AG10803 (cell line): ENCODE results near the gene RND2.

Experiments
- DNase-seq: peaks from one replicate; pipeline ENCODE4 v3.0.0; 2010; ENCODE audit warnings: low read depth
- H3K4me3 ChIP-seq: 2 replicates; pipeline ENCODE4 v1.5.1; 2011; ENCODE audit warnings: mild to moderate bottlenecking, low read length, control low read depth
- TF ChIP-seq, protein P1 (sequence below): conservative IDR thresholded peaks from 2 replicates; pipeline ENCODE4 v1.5.1; 2011; ENCODE audit warnings: mild to moderate bottlenecking, low read length, control low read depth, inconsistent platforms

RND2 gene

DNA sequence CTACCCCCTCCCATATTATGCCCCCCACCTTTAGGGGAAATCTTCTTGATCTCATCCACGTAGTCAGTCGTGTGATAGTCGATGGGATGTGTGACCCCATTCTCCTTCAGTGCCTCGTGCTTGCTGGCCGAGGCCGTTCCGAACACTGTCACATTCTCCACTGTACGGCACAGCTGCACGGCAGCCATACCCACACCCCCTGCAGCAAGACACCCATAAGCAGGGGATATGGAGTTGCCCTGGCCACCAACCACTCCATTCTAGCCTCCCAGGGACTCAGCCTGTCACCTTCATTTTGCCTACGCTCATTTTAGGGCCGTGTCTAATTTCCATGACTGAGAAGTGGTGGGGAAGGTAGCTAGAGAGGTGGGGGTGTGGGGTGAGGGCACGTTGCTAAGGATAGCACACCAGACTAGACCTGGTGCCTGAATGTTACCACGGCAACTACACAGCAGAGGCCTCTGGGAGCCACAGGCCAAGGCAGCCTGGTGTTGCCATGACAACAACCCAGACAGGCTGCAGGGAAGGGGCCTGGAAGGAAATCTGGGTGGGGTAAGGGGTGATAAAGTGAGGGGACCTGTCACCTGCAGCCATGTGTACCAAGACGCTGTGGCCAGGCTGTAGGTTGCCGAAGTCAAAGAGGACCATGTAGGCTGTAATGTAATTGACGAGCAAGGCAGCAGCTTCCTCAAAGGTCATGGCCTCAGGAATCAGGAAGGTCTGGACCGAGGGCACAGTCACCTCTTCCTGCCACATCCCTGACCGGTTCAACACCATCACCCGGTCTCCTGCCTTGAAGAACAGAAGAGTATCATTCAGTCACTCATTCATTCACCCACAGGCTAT is 6.8 kb upstream of the RND2 start:
- no peak for DNase-seq
- H3K4me3 ChIP-seq, result no peak overlapping the region
- TF ChIP-seq, protein P1, sequence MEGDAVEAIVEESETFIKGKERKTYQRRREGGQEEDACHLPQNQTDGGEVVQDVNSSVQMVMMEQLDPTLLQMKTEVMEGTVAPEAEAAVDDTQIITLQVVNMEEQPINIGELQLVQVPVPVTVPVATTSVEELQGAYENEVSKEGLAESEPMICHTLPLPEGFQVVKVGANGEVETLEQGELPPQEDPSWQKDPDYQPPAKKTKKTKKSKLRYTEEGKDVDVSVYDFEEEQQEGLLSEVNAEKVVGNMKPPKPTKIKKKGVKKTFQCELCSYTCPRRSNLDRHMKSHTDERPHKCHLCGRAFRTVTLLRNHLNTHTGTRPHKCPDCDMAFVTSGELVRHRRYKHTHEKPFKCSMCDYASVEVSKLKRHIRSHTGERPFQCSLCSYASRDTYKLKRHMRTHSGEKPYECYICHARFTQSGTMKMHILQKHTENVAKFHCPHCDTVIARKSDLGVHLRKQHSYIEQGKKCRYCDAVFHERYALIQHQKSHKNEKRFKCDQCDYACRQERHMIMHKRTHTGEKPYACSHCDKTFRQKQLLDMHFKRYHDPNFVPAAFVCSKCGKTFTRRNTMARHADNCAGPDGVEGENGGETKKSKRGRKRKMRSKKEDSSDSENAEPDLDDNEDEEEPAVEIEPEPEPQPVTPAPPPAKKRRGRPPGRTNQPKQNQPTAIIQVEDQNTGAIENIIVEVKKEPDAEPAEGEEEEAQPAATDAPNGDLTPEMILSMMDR, result no peak

- H3K4me3 ChIP-seq, result no peak overlapping the region
- TF ChIP-seq, protein P1, result no peak
- peak; percentile 25 for DNase-seq
Observed at GRCh38 chr17:43018932-43019331, 6.1 kb upstream of the RND2 start.

DNA sequence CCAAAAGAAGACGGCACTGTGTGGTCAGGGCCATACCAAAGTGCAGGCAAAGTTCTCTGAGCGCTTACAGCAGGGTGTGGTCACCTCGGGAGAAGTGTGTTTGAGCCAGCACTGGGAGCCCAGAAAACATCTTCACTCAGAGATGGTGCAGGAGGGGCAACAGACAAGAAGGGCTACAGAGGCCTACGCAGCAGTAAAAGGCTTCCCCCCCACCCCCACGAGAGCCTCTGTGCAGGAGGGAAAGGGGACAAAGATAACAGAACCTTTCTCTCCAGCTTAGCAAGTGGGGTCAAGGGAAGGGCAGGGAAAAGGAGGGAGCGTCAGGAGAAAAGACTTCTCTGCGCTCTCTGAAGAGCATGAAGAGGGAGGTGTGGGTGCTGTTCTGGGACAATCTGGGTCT is 5.6 kb upstream of the RND2 start:
- peak; percentile 38 for DNase-seq
- H3K4me3 ChIP-seq, result peak overlapping the region; percentile 1
- TF ChIP-seq, protein P1, result no peak

GRCh38 chr17:43020030-43020621 is 4.9 kb upstream of the RND2 start:
- TF ChIP-seq, protein P1, result no peak
- peak; percentile 20 for DNase-seq
- H3K4me3 ChIP-seq, result peak overlapping the region; percentile 1

DNA sequence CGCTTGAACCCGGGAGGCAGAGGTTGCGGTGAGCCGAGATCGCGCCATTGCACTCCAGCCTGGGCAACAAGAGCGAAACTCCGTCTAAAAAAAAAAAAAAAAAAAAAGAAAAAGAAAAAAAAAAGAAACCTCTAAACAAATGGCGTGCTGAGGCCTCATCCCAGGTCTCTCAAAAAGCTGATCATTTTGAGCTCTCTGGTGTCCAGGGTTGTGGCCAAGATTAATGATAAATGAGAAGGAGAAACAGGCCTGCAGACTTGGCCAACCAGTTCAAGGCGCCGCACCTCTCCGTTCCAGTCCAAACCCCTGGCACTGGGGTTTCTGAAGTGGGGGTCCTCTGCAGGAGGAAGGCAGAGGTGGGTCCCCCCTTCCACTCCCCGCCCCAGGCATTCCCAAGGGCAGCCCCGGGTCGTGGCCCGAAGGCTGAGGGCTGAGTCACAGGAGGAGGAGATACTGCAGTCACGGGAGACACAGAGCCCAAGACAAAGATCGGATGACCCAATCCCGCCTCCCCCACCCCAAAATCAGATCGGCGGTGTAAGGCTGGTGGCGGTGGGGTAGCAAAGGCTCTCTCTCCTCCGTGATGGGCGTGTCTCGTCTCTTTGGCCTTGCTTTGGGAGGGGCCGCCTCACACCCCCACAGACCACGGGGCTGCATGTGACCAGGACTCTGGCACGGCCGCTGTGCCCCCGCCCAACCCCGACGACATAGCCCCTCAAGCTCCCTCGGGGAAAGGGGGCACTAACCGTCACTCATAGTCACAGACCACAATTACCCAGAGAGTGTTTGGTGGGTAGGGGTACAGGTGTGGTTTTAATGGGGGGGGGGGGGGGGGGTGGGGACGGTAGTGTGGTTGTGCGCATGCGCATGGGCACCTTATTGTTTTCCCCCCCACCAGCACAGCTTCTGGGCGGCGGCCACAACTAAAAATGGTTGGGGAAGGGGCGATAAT is 4.0 kb upstream of the RND2 start:
- TF ChIP-seq, protein P1, result no peak
- peak; percentile 77 for DNase-seq

GRCh38 chr17:43021741-43022512 is 3.1 kb upstream of the RND2 start, which contains the start of gene VAT1:
Gene VAT1, minus strand, starts transcription at chr17:43022385. Its CDS starts 63 bp downstream, at chr17:43022322.
- TF ChIP-seq, protein P1, result no peak
- peak; percentile 70 for DNase-seq
- peak within 1 kb of the TSS; percentile 95 for H3K4me3 ChIP-seq

More for the DNA sequence above, 4.0 kb upstream of the RND2 start:
- H3K4me3 ChIP-seq, result peak overlapping the region; percentile 95
